HG03135 (cell line): ENCODE data around the gene CDH4.

Source experiments
- ATAC-seq: cut with Tn5 transposase; IDR thresholded peaks from one replicate; pipeline ENCODE4 v1.9.1; 2021; ENCODE audit warnings: mild to moderate bottlenecking, moderate library complexity; ENCODE audit not compliant: unreplicated experiment

The CDH4 gene

GRCh38 chr20:61988665-61989064 is 736.6 kb downstream of the CDH4 start:
- ATAC-seq = no peak

GRCh38 chr20:61989741-61990140 is 737.7 kb downstream of the CDH4 start:
- ATAC-seq = no peak
